ENCODE data around the gene TMC1.
"Not testable (repeated sequence)": the region's sequence is repeated elsewhere in the genome, so short reads cannot be mapped to it uniquely, and the experiment has no call there.

TMC1 gene

GRCh38 chr9:72775570-72775969, 254.2 kb downstream of the TMC1 start:
- DNase-seq: no peak

- no peak for DNase-seq
These were observed 258.2 kb downstream of the TMC1 start for GRCh38 chr9:72779614-72780013.

GRCh38 chr9:72786948-72787347, 265.5 kb downstream of the TMC1 start:
- DNase-seq: no peak

- no peak for DNase-seq
These were observed 267.7 kb downstream of the TMC1 start for GRCh38 chr9:72788966-72789735.

- DNase-seq: no peak
These were observed 268.5 kb downstream of the TMC1 start for GRCh38 chr9:72789885-72790284.

- DNase-seq: no peak
These were observed 269.6 kb downstream of the TMC1 start for GRCh38 chr9:72790989-72791388.

- no peak for DNase-seq
These were observed 270.0 kb downstream of the TMC1 start for GRCh38 chr9:72791436-72791835.

- DNase-seq: no peak
These were observed 273.5 kb downstream of the TMC1 start for GRCh38 chr9:72794946-72795345.

- no peak for DNase-seq
These were observed 279.1 kb downstream of the TMC1 start for GRCh38 chr9:72800328-72800994.

GRCh38 chr9:72805238-72805637, 283.8 kb downstream of the TMC1 start:
- no peak for DNase-seq

GRCh38 chr9:72806313-72806809, 285.0 kb downstream of the TMC1 start:
- not testable (repeated sequence) for DNase-seq

- DNase-seq: no peak
These were observed 286.5 kb downstream of the TMC1 start for GRCh38 chr9:72807765-72808445.

- no peak for DNase-seq
These were observed 287.0 kb downstream of the TMC1 start for GRCh38 chr9:72808446-72808768.

GRCh38 chr9:72809586-72809985, 288.2 kb downstream of the TMC1 start:
- DNase-seq: no peak

GRCh38 chr9:72812559-72813111, 291.2 kb downstream of the TMC1 start:
- DNase-seq: no peak

GRCh38 chr9:72813544-72813943, 292.1 kb downstream of the TMC1 start:
- DNase-seq: no peak

- no peak for DNase-seq
These were observed 292.7 kb downstream of the TMC1 start for GRCh38 chr9:72814083-72814597.

- no peak for DNase-seq
These were observed 295.3 kb downstream of the TMC1 start for GRCh38 chr9:72816666-72817065.

GRCh38 chr9:72817413-72817812, 296.0 kb downstream of the TMC1 start:
- DNase-seq: no peak

- no peak for DNase-seq
These were observed 297.0 kb downstream of the TMC1 start for GRCh38 chr9:72818385-72818784.

- DNase-seq: no peak
These were observed 302.6 kb downstream of the TMC1 start for GRCh38 chr9:72823971-72824370.

GRCh38 chr9:72826996-72827949, 305.9 kb downstream of the TMC1 start:
- no peak for DNase-seq

Data from T-helper 9 cell (primary cell).